HG03432 (cell line): ENCODE data around the gene MUTYH.

Source experiments
- ATAC-seq: cut with Tn5 transposase; IDR thresholded peaks from one replicate; pipeline ENCODE4 v1.9.1; 2021; ENCODE audit warnings: mild to moderate bottlenecking, moderate library complexity; ENCODE audit not compliant: unreplicated experiment

The MUTYH gene

DNA sequence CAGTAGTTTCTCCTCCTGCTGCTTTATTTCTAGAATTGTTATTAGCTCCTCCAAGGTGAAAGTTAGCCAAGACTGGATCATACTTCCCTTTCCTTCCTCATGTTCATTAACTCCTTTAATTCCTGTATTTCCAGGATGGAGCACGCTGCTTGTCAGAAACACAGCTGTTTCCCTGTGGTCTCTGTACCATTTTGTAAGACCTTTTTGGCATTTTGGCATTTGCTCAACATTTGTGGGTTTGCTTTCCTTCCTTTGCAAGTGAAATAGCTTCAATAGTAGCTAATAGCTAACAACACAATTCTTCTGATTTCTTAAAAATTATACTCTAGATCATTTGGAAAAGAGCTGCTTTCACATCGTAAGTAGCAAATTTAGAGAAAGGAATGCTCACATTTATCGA, 57.9 kb downstream of the MUTYH start:
- no peak for ATAC-seq
